GM12801 (cell line): ENCODE data around the gene SPAG17.

Experiments used
- TF ChIP-seq, protein P1 (sequence below): IDR thresholded peaks from one replicate; pipeline ENCODE4 v1.5.1; 2011; ENCODE audit warnings: control low read depth; ENCODE audit not compliant: insufficient read length; ENCODE audit errors: extremely low read depth

SPAG17 gene

DNA sequence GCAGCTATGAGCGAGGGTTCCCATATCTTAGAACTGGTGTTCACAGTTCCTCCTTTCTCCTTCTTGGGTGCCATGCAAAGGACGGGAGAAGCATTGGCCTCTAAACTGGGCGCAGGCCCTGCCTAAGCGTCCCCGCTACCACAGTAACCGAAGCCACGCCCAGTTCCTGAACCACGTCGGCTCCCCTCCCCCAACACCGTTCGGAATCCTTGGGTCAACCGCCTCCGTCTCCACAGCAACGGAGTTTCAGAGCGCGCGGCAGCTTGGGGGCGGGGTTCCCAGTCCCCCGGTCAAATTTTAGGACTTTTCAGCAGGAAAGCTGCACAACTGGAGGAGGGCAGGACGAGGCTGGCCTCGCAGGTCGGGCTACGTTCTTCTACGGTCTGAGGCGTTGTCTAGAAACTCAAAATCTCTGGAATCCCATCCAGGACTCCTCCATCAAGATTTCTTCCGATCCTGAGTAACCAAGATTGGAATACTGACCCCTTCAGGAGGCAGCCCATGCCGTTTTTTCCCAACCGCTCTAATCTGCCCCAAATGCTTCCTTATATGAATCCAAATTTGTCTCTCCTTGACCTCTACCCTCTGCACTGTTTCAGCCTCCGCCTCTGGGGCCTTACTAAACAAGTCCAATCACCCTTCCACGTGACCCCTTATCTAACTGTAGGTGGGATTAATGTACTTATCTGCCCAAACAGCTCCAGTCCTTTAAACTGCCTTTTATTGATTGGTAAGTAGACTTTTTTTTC lies at the start of gene SPAG17:
SPAG17 (minus strand) TSS at position 145 of the 749 bp plus-strand sequence; CDS start at position 74, 71 bp downstream.
- TF ChIP-seq, protein P1, sequence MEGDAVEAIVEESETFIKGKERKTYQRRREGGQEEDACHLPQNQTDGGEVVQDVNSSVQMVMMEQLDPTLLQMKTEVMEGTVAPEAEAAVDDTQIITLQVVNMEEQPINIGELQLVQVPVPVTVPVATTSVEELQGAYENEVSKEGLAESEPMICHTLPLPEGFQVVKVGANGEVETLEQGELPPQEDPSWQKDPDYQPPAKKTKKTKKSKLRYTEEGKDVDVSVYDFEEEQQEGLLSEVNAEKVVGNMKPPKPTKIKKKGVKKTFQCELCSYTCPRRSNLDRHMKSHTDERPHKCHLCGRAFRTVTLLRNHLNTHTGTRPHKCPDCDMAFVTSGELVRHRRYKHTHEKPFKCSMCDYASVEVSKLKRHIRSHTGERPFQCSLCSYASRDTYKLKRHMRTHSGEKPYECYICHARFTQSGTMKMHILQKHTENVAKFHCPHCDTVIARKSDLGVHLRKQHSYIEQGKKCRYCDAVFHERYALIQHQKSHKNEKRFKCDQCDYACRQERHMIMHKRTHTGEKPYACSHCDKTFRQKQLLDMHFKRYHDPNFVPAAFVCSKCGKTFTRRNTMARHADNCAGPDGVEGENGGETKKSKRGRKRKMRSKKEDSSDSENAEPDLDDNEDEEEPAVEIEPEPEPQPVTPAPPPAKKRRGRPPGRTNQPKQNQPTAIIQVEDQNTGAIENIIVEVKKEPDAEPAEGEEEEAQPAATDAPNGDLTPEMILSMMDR, result no peak

DNA sequence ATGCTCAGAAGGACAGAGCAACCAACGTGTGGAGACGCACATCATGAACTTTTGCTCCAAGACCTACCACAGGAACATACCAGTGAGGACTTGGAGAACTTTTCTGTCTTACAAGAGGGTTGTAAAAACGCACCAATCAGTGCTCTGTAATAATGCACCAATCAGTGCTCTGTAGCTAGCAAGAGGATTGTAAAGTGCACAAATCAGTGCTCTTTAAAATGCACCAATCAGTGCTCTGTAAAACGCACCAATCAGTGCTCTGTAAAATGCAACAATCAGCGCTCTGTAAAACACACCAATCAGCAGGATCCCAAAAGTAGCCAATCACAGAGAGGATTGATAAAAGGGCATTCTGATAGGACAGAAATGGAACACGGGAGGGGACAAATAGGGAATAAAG lies 40.4 kb upstream of the SPAG17 start:
- TF ChIP-seq, protein P1, result no peak

DNA sequence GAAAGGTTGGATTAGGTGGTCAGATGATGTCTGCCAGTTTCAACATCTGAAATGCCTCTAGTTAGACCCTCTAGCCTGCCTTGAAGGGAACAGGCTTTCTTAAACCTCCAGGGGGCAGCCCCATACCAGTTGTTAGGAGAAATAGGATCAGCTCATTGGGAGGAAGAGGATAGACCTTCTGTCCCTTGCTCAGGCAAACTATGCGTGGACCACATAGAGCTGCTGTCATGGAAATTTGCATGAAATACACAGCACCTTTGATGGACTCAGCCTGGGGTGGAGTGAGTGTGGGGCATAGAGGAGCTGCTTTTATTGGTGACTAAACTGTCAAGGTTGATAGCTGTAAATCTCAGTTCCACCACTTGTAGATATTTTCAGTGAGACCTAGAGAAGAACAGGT lies 38.4 kb upstream of the SPAG17 start:
- TF ChIP-seq, protein P1, result no peak

DNA sequence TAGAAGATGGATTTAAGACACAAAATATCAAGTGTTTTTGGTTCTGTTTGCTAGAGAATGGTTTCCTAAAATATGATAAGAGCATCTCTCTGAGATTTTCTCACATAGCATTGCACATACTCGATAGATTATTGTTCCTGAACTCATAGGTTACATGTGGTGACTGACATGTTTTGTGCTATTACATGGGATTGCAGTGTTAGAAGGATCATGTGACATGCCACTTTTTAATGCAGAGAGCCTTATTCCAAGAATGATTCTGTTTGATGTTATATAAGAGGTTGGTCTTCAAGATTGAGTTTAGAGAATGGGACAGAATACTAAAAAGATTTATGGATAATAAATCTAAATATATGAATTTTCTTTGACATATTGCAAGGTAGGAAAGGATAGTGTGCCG lies 34.4 kb upstream of the SPAG17 start:
- TF ChIP-seq, protein P1, result no peak

DNA sequence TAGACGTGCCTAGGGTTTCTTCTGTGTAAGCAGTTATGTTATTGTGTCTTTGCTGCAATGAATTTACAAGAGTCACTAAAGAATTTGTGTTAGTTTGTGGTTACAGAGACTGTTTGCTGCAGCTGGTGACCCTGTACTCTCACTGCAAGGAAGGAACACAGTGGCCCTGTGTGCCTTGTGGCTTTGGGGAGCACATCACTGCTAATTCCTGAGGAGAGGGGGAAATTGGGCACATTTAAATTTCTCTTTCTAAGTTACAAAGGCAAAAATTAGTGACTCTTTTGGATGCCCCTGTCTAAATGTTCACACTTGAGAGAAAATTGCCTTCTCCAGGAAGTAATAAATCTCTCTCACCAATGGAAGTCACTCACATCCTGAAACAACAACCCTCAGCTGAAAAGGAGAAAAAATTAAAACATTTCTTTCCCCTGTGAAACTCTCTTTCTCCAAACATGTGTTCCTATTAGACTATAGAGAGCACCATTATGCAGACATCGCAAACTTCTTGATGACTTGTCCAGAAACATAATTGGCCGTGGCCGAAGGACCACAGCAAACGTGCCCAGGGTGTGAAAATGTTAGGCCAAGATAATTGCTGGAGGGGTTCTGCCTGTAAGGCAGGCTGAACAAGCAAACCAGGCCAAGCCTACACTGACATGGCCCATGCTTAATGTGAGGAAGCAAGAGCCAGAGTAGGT lies 32.3 kb upstream of the SPAG17 start:
- TF ChIP-seq, protein P1, result no peak

DNA sequence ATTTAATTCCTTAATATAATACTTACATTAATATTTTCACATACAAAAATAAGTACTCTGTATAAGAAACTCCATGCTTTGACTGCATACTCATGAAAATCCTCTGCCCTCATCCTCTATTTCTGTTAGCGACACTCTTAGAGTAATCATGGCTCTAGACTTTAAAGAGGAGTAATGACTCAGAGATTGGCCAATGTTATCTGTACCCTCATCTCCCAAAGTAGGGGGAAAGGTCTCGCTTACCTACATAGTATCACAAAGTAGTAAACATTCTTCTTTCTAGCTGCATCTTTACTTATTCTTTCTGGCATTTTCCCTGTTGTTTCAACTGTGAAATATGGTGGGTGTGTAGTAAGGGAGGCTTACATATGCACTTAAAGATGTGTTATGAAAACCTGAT lies 29.8 kb upstream of the SPAG17 start:
- TF ChIP-seq, protein P1, result no peak

DNA sequence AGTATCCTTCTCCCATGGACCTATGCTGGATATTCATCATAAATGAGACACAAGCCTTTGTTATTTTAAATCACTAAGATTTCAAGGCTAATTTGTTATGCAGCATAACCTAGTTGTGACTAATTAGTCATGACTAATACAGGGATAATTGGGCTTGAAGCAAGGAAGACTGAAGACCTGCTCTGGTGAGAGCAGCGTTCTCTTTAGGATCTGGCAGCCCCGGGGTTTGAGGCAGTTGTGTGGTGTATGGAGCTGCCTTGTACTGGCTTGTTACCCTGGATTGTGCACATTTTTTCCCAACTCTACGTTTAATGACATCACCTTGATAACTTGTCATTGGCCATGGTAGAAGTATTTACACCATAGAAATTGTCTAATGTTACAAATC lies 25.7 kb upstream of the SPAG17 start:
- TF ChIP-seq, protein P1, result no peak
